Measurements from ENCODE around the gene ECHS1.
"Not testable (repeated sequence)": the region's sequence is repeated elsewhere in the genome, so short reads cannot be mapped to it uniquely, and the experiment has no call there.

The ECHS1 gene

GRCh38 chr10:133399123-133399601 lies 26.0 kb upstream of the ECHS1 start:
- DNase-seq (ENCODE audit: low spot score), result no peak

GRCh38 chr10:133397938-133398337 lies 24.8 kb upstream of the ECHS1 start:
- DNase-seq (ENCODE audit: low spot score), result no peak

- no peak for DNase-seq (ENCODE audit: low spot score)
These were observed 23.0 kb upstream of the ECHS1 start for GRCh38 chr10:133396035-133396624.

- no peak for DNase-seq (ENCODE audit: low spot score)
These were observed 21.7 kb upstream of the ECHS1 start for GRCh38 chr10:133394801-133395221.

- peak; percentile 95 for DNase-seq (ENCODE audit: low spot score)
These were observed 21.0 kb upstream of the ECHS1 start, which contains the start of gene MTG1 for GRCh38 chr10:133394064-133394663. Gene MTG1 (plus strand): TSS chr10:133394157. CDS start chr10:133394221, 64 bp downstream.

GRCh38 chr10:133393401-133394063 lies 20.4 kb upstream of the ECHS1 start:
- DNase-seq (ENCODE audit: low spot score), result no peak

- DNase-seq (ENCODE audit: low spot score), result no peak
These were observed 18.8 kb upstream of the ECHS1 start for GRCh38 chr10:133391761-133392518.

- DNase-seq (ENCODE audit: low spot score), result no peak
These were observed 18.1 kb upstream of the ECHS1 start for GRCh38 chr10:133391249-133391635.

- DNase-seq (ENCODE audit: low spot score), result no peak
These were observed 17.6 kb upstream of the ECHS1 start for GRCh38 chr10:133390597-133391248.

- DNase-seq (ENCODE audit: low spot score), result no peak
These were observed 16.0 kb upstream of the ECHS1 start for GRCh38 chr10:133388973-133389818.

- DNase-seq (ENCODE audit: low spot score), result no peak
These were observed 15.2 kb upstream of the ECHS1 start for GRCh38 chr10:133388236-133388972.

GRCh38 chr10:133386951-133387350 lies 13.8 kb upstream of the ECHS1 start:
- not testable (repeated sequence) for DNase-seq (ENCODE audit: low spot score)

- no peak for DNase-seq (ENCODE audit: low spot score)
These were observed 12.1 kb upstream of the ECHS1 start for GRCh38 chr10:133385214-133385613.

GRCh38 chr10:133384071-133384470 lies 10.9 kb upstream of the ECHS1 start:
- no peak for DNase-seq (ENCODE audit: low spot score)

GRCh38 chr10:133383551-133383950 lies 10.4 kb upstream of the ECHS1 start:
- no peak for DNase-seq (ENCODE audit: low spot score)

GRCh38 chr10:133381036-133381435 lies 7.9 kb upstream of the ECHS1 start:
- no peak for DNase-seq (ENCODE audit: low spot score)

- no peak for DNase-seq (ENCODE audit: low spot score)
These were observed 6.9 kb upstream of the ECHS1 start for GRCh38 chr10:133379801-133380666.

- peak; percentile 85 for DNase-seq (ENCODE audit: low spot score)
These were observed 6.1 kb upstream of the ECHS1 start, which contains the start of gene PAOX for GRCh38 chr10:133379152-133379800. Gene PAOX (plus strand): TSS chr10:133379262. CDS start chr10:133379317, 55 bp downstream.
